GM12892 (cell line): ENCODE measurements around the gene RFTN1.

Experiments
- POLR2A ChIP-seq: IDR thresholded peaks from 2 replicates; pipeline ENCODE4 v1.6.1; 2011; ENCODE audit warnings: low read depth, low read length, control low read depth
- TAF1 ChIP-seq: IDR thresholded peaks from 2 replicates; pipeline ENCODE4 v1.6.1; 2011; ENCODE audit warnings: low read depth, mild to moderate bottlenecking, control low read depth, low read length, borderline replicate concordance

GRCh38 chr3:16546186-16547010 is 32.9 kb upstream of the RFTN1 start:
- TF ChIP-seq POLR2A (no peak), TAF1 (no peak)
